Mucosa of descending colon (tissue), 3 donors: ENCODE results near the gene POLR3B. TPM values are rescaled to one million over a fixed set of nuclear protein-coding genes. Genes with fewer than 3 reads are reported as not detected.

Experiments
- ATAC-seq: fragments of 200-7000 bp; cut with Tn5 transposase; one replicate; pipeline ENCODE4 v1.9.1; 2020; ENCODE audit warnings: mild to moderate bottlenecking, moderate library complexity
- DNase-seq, 3 donors: peaks; one replicate each; pipeline ENCODE4 v3.0.0-alpha.2; 2020
- H3K36me3 ChIP-seq: fragments of 200-600 bp; one replicate; pipeline ENCODE4 v1.8.0; 2021; ENCODE audit warnings: low read depth, mild to moderate bottlenecking
- H3K4me1 ChIP-seq: fragments of 200-600 bp; one replicate; pipeline ENCODE4 v1.8.0; 2021; ENCODE audit warnings: low read depth, mild to moderate bottlenecking
- H3K4me3 ChIP-seq: fragments of 200-600 bp; one replicate; pipeline ENCODE4 v1.8.0; 2021; ENCODE audit warnings: mild to moderate bottlenecking
- H3K9me3 ChIP-seq: fragments of 200-600 bp; one replicate; pipeline ENCODE4 v1.8.0; 2021; ENCODE audit warnings: mild to moderate bottlenecking
- CTCF ChIP-seq: fragments of 200-600 bp; IDR thresholded peaks from one replicate; pipeline ENCODE4 v1.8.0; 2022; ENCODE audit warnings: antibody characterized with exemption, mild to moderate bottlenecking
- intact Hi-C, 2 donors: fragments of 100-400 bp; cut with DNase I in 1 of 2; cut with micrococcal nuclease in 1 of 2; formaldehyde crosslinking; loops; one replicate each; pipeline versions ENCODE4 v1.11.0 to v1.11.1; 2022; cut with DNase I, micrococcal nuclease
- total RNA-seq, 3 donors: library from RNA; stranded (reverse); fragmentation: NEBNext Ultra II Directional in 2 of 3; extraction: Animal tissue kit (Norgen Biotek cat#: 25700) in 2 of 3; gene quantifications; one replicate each; pipeline versions ENCODE4 v1.2.1 to v1.2.4, GENCODE V29; 2021 to 2023
- donor health status: DM: no; HTN: no; CAD: no; lungs with moderate emphysema.
- donor health status: DM: no; HTN: no; CAD: no.
- donor health status: DM: no; HTN: yes; CAD: no.

The POLR3B gene
- total RNA-seq, 3 donors from 2014 or later = 6.6 to 8.7 (median 8.5) TPM

GRCh38 chr12:106541201-106541600 lies 183.7 kb downstream of the POLR3B start:
- no peaks in the 10 kb centered on the region for H3K9me3 ChIP-seq
- no peaks in the 10 kb centered on the region for H3K36me3 ChIP-seq
- no peak for TF ChIP-seq CTCF
- DNase-seq (no peak), ATAC-seq (no peak)
- intact Hi-C loops = no loop called here
- no peaks in the 10 kb centered on the region for H3K4me1 ChIP-seq
- no peak overlapping the region for H3K4me3 ChIP-seq

- no peaks in the 10 kb centered on the region for H3K9me3 ChIP-seq
- H3K4me1 ChIP-seq = no peaks in the 10 kb centered on the region
- no peak overlapping the region for H3K4me3 ChIP-seq
- no peak for TF ChIP-seq CTCF
- no peaks in the 10 kb centered on the region for H3K36me3 ChIP-seq
- intact Hi-C loops = no loop called here
- DNase-seq (no peak), ATAC-seq (no peak)
Measured at GRCh38 chr12:106551410-106551809, 193.9 kb downstream of the POLR3B start.

GRCh38 chr12:106552228-106552627 lies 194.7 kb downstream of the POLR3B start:
- DNase-seq = no peak
- Histone ChIP-seq H3K9me3 (no peaks in the 10 kb centered on the region), H3K4me3 (no peak overlapping the region), H3K4me1 (no peaks in the 10 kb centered on the region), H3K36me3 (no peaks in the 10 kb centered on the region)
- TF ChIP-seq CTCF = no peak
- intact Hi-C loops = no loop called here
- ATAC-seq = no peak

Other genes starting within 250 kb of the POLR3B start
- gene NUAK1, start 218.8 kb upstream of the POLR3B start, total RNA-seq = 1 to 10 TPM; 4.9 to 6.8 (median 5.4) TPM
- gene CKAP4, start 109.7 kb upstream of the POLR3B start, total RNA-seq = 100 to 1,000 TPM in 1 of 3 donors, 10 to 100 TPM in 2; 40.6 to 103 (median 46.8) TPM
- gene TCP11L2, start 55.0 kb upstream of the POLR3B start, total RNA-seq = 10 to 100 TPM; 32.1 to 54.5 (median 44.8) TPM
- gene RFX4, start 225.3 kb downstream of the POLR3B start, total RNA-seq = not detected